Measurements from ENCODE around the gene NHSL2. TPM values are rescaled to one million over a fixed set of nuclear protein-coding genes. Genes with fewer than 3 reads are reported as not detected.
A peak's percentile ranks its signal among the peaks of the same experiment; 100 is the strongest.

NHSL2 gene
- polyA plus RNA-seq, 1 of the 3 experiments (the other 2 are of a cell fraction), result 0.61 TPM

GRCh38 chrX:72038868-72039267 is 128.2 kb downstream of the NHSL2 start:
- Histone ChIP-seq H3K9me3 (no peaks in the 10 kb centered on the region), H3K4me2 (no peak overlapping the region), H3K9ac (no peak overlapping the region), H3K27ac (ENCODE audit: low read depth in 2 of 2, low read length in 1 of 2) (no peak overlapping the region), H3K4me1 (ENCODE audit: control insufficient read depth in 1 of 2, insufficient read depth in 2 of 2, low read depth in 1 of 2, low read length in 1 of 2) (peaks cover 0 to 26% of the 10 kb centered on the region in 2 experiments; a peak in 2 of 4 replicates), H2AFZ (ENCODE audit: low read depth) (no peak overlapping the region), H3K79me2 (ENCODE audit: insufficient read depth) (no peaks in the 10 kb centered on the region), H4K20me1 (ENCODE audit: insufficient read depth) (no peaks in the 10 kb centered on the region), H3K4me3 (ENCODE audit: low read depth in 2 of 2, low read length in 1 of 2) (no peak overlapping the region), H3K27me3 (ENCODE audit: insufficient read depth) (0 out of 2 replicates have a peak, but pooled peaks cover 6% of the 10 kb centered on the region), H3K36me3 (replicated peaks in 1 of 2; ENCODE audit: control insufficient read depth in 1 of 2, insufficient read depth in 2 of 2, low read length in 1 of 2) (no peaks in the 10 kb centered on the region), H3F3A (replicated peaks; ENCODE audit: insufficient read depth) (no peaks in the 10 kb centered on the region), H3K9me2 (no peaks in the 10 kb centered on the region)
- WGBS (ENCODE audit: low lambda C conversion rate), result 54% methylated on average over 2 of the region's 2 CpGs
- CTCF ChIA-PET, result interaction anchor here (1.0 to 1.6 kb wide), 2 partner anchors 20 to 88 kb away, joined by 5 read pairs; no protein-coding TSS in a partner anchor
- POLR2A ChIA-PET, result no interaction called here
- no peak for TF ChIP-seq RFX5 (IDR thresholded peaks at IDR 0.05; ENCODE audit: low read length)
- no peak for TF ChIP-seq RAD21 (IDR thresholded peaks at IDR 0.05; ENCODE audit: low read length)
- no peak for TF ChIP-seq TEAD4 (IDR thresholded peaks at IDR 0.05; ENCODE audit: borderline replicate concordance, insufficient read depth)
- TF ChIP-seq MAX (IDR thresholded peaks at IDR 0.05; ENCODE audit: low read depth), result no peak
- no peak for TF ChIP-seq MEF2A (IDR thresholded peaks at IDR 0.05; ENCODE audit: borderline replicate concordance, low read depth)
- no peak for TF ChIP-seq POLR2AphosphoS5 (IDR thresholded peaks at IDR 0.05; ENCODE audit: low read depth, low read length)
- no peak for DNase-seq

- Histone ChIP-seq H3K4me1 (ENCODE audit: control insufficient read depth in 1 of 2, insufficient read depth in 2 of 2, low read depth in 1 of 2, low read length in 1 of 2) (peaks cover 0 to 40% of the 10 kb centered on the region in 2 experiments; a peak in 2 of 4 replicates), H3F3A (replicated peaks; ENCODE audit: insufficient read depth) (no peaks in the 10 kb centered on the region), H3K9me2 (no peaks in the 10 kb centered on the region), H3K9me3 (no peaks in the 10 kb centered on the region), H3K4me2 (no peak overlapping the region), H3K27ac (ENCODE audit: low read depth in 2 of 2, low read length in 1 of 2) (peak overlapping the region in 1 of 2 experiments; percentile 60; a peak in 2 of 4 replicates), H4K20me1 (ENCODE audit: insufficient read depth) (no peaks in the 10 kb centered on the region), H3K36me3 (replicated peaks in 1 of 2; ENCODE audit: control insufficient read depth in 1 of 2, insufficient read depth in 2 of 2, low read length in 1 of 2) (no peaks in the 10 kb centered on the region), H3K4me3 (ENCODE audit: low read depth in 2 of 2, low read length in 1 of 2) (no peak overlapping the region), H2AFZ (ENCODE audit: low read depth) (no peak overlapping the region), H3K9ac (no peak overlapping the region), H3K79me2 (ENCODE audit: insufficient read depth) (no peaks in the 10 kb centered on the region), H3K27me3 (ENCODE audit: insufficient read depth) (0 out of 2 replicates have a peak, but pooled peaks cover 6% of the 10 kb centered on the region)
- POLR2A ChIA-PET, result no interaction called here
- TF ChIP-seq YY1 (IDR thresholded peaks at IDR 0.05; ENCODE audit: low read depth) (no peak), SMC3 (IDR thresholded peaks at IDR 0.05; ENCODE audit: low read depth, low read length) (no peak)
- 49% methylated on average over 5 of the region's 5 CpGs for WGBS (ENCODE audit: low lambda C conversion rate)
- CTCF ChIA-PET, result interaction anchor here (0.8 to 5.0 kb wide), 8 partner anchors 9 to 86 kb away, joined by 3 to 39 read pairs (median 4); no protein-coding TSS in a partner anchor
- DNase-seq, result no peak
Measured at GRCh38 chrX:72040506-72040905, 129.9 kb downstream of the NHSL2 start.

- H3K27ac ChIP-seq (ENCODE audit: low read depth in 2 of 2, low read length in 1 of 2), result peak overlapping the region in 1 of 2 experiments; percentile 60; a peak in 2 of 4 replicates
- no peak for DNase-seq
- no peaks in the 10 kb centered on the region for H4K20me1 ChIP-seq (ENCODE audit: insufficient read depth)
- ChIA-PET POLR2A (interaction anchor here (0.8 to 1.3 kb wide), 4 partner anchors 10 to 140 kb away, joined by 3 to 4 read pairs (median 3); partner anchors contain the start of gene PIN4), CTCF (interaction anchor here (0.8 to 5.0 kb wide), 9 partner anchors 8 to 85 kb away, joined by 3 to 39 read pairs (median 4); no protein-coding TSS in a partner anchor)
- TF ChIP-seq CHD2 (IDR thresholded peaks at IDR 0.05; ENCODE audit: low read length, partially characterized antibody) (peak; percentile 7), EP300 (IDR thresholded peaks at IDR 0.05; ENCODE audit: borderline replicate concordance in 1 of 2, low read depth in 1 of 2, low read length in 1 of 2) (peak in 1 of 2 experiments; percentile 54; a peak in 2 of 4 replicates), USF2 (IDR thresholded peaks at IDR 0.05; ENCODE audit: borderline replicate concordance, low read depth, low read length) (no peak), TCF12 (IDR thresholded peaks at IDR 0.05) (peak; percentile 53; the same call in 1 of the 2 replicates), MAX (IDR thresholded peaks at IDR 0.05; ENCODE audit: low read depth) (no peak), REST (IDR thresholded peaks at IDR 0.05; ENCODE audit: low read depth, low read length) (no peak), GATA2 (CRISPR knock-in tag; IDR thresholded peaks at IDR 0.05) (peak; percentile 18; the same call in 1 of the 2 replicates), PBX3 (IDR thresholded peaks at IDR 0.05) (0 out of 2 replicates have a peak, but pooled peaks have one; percentile 20)
- no peak overlapping the region for H3K9ac ChIP-seq
- no peaks in the 10 kb centered on the region for H3K9me3 ChIP-seq
- 41% methylated on average over 6 of the region's 6 CpGs for WGBS (ENCODE audit: low lambda C conversion rate)
- H3K4me3 ChIP-seq (ENCODE audit: low read depth in 2 of 2, low read length in 1 of 2), result no peak overlapping the region
- H3K27me3 ChIP-seq (ENCODE audit: insufficient read depth), result peaks cover 6% of the 10 kb centered on the region; the same call in 1 of the 2 replicates
- H2AFZ ChIP-seq (ENCODE audit: low read depth), result no peak overlapping the region
- H3K9me2 ChIP-seq, result no peaks in the 10 kb centered on the region
- no peaks in the 10 kb centered on the region for H3K79me2 ChIP-seq (ENCODE audit: insufficient read depth)
- peaks cover 2 to 46% of the 10 kb centered on the region in 2 experiments; a peak in 3 of 4 replicates for H3K4me1 ChIP-seq (ENCODE audit: control insufficient read depth in 1 of 2, insufficient read depth in 2 of 2, low read depth in 1 of 2, low read length in 1 of 2)
- no peak overlapping the region for H3K4me2 ChIP-seq
- H3K36me3 ChIP-seq (replicated peaks in 1 of 2; ENCODE audit: control insufficient read depth in 1 of 2, insufficient read depth in 2 of 2, low read length in 1 of 2), result no peaks in the 10 kb centered on the region
- no peaks in the 10 kb centered on the region for H3F3A ChIP-seq (replicated peaks; ENCODE audit: insufficient read depth)
Measured at GRCh38 chrX:72041176-72041575, 130.5 kb downstream of the NHSL2 start.
